SU-DHL-6 (cell line): Measurements from ENCODE around the gene MCU.
"Not testable (repeated sequence)": the region's sequence is repeated elsewhere in the genome, so short reads cannot be mapped to it uniquely, and the experiment has no call there.

Source experiments
- EZH2phosphoT487 ChIP-seq: fragments of 200-600 bp; sonication (generic), shearing (Covaris generic); conservative IDR thresholded peaks from 2 replicates; pipeline ENCODE4 v1.6.1; 2018; ENCODE audit warnings: mild to moderate bottlenecking, antibody characterized with exemption, low read length, moderate library complexity, mixed read lengths
- TF ChIP-seq, protein P1 (sequence below): fragments of 200-600 bp; sonication (generic); IDR thresholded peaks from one replicate; pipeline ENCODE4 v1.5.1; 2017; ENCODE audit warnings: antibody characterized with exemption, mild to moderate bottlenecking, low read length, moderate library complexity; ENCODE audit not compliant: insufficient read depth, poor library complexity, severe bottlenecking

DNA sequence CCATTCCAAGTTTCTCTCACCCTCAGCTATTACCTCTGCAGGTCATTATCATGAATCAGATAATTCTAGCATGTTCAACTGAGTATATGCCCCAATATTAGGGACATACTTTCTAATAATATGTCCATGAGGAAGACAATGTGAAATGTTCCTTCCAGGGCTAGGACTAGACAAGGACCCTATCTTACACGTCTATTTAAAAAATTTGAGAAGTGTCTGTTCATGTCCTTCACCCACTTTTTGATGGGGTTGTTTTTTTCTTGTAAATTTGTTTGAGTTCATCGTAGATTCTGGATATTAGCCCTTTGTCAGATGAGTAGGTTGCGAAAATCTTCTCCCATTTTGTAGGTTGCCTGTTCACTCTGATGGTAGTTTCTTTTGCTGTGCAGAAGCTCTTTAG, 45.0 kb upstream of the MCU start:
- TF ChIP-seq, protein P1, sequence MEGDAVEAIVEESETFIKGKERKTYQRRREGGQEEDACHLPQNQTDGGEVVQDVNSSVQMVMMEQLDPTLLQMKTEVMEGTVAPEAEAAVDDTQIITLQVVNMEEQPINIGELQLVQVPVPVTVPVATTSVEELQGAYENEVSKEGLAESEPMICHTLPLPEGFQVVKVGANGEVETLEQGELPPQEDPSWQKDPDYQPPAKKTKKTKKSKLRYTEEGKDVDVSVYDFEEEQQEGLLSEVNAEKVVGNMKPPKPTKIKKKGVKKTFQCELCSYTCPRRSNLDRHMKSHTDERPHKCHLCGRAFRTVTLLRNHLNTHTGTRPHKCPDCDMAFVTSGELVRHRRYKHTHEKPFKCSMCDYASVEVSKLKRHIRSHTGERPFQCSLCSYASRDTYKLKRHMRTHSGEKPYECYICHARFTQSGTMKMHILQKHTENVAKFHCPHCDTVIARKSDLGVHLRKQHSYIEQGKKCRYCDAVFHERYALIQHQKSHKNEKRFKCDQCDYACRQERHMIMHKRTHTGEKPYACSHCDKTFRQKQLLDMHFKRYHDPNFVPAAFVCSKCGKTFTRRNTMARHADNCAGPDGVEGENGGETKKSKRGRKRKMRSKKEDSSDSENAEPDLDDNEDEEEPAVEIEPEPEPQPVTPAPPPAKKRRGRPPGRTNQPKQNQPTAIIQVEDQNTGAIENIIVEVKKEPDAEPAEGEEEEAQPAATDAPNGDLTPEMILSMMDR: not testable (repeated sequence)
- not testable (repeated sequence) for TF ChIP-seq EZH2phosphoT487
